ENCODE data around the gene ACTL9.

The ACTL9 gene

DNA sequence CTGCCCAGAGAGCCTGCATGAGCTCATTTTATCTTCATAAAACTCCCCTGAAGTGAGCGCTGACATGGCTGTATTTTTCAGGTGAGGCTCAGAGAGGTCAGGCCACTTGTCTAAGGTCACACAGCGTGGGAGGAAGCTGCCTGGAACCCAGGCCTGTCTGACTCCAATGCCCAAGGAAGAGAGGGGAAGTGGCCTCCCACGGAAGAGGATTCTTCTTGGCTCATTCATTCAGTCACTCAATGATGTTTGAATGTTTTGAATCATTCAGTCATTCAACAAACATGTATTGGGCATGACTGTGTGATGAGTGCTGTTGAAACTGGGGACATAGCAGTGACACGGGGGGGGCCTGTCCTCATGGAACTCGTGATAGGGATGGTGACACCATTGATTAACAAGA, 12.0 kb downstream of the ACTL9 start:
- no peak for DNase-seq (ENCODE audit: low read depth, low spot score)

DNA sequence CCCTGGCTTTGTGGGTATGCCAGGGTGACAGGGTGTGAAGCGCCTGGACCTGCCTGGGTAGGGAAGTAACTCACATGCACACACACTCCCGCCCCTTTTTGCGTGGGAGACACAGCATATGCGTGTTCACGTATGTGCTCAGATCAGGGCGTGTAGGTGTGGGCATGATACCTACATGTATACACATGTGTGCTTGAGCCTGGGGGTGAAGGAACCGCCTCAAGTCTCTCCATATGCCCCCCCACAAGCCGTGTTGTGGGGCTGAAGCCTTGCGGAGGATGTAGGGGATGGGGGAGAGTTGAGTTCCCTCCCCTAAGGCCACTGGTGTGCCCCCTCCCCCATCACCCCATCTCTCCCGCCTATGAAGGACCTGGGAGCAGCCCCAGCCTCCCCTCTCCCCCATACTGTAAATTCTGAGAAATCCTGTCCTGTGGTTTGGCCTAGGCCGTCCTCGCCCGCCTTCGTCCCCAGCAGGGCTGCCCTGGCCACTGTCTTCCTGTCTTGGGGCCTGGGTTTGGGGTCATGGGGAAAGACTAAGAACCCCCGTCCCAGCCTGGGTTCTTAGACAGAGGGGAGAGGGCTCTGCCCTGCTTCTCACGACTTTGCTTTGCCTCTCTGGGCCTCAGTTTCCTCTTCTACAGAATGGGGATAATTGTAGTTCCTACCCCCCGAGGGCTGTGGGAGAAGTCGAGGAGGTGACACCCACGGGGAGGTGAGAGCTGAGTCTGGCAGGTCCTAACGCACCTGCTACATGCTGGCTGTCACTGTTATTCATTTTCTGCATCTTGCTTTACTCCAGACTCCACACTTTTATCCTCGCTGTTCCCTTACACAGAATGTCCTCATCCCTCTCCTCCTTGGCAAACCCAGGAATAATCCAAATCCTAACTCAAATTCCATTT, 14.3 kb downstream of the ACTL9 start:
- no peak for DNase-seq (ENCODE audit: low read depth, low spot score)

DNA sequence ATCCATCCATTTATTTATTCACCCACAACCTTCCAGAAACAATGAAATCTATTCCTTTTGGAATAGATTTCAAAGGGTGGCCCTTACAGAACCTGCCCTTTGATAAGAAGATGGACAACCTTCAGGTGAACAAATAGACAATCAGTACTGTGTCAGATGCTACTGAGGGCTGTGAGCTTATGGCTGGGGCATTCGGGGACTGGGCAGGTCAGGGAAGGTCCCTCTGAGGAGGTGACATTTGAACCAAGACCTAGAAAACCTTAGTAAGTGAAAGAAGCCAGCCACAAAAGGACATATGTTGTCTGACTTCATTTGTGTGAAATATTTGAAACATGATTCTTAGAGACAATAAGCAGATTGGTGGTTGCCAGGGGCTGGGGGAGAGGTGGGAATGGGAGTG, 15.7 kb downstream of the ACTL9 start:
- DNase-seq (ENCODE audit: low read depth, low spot score) = no peak

DNA sequence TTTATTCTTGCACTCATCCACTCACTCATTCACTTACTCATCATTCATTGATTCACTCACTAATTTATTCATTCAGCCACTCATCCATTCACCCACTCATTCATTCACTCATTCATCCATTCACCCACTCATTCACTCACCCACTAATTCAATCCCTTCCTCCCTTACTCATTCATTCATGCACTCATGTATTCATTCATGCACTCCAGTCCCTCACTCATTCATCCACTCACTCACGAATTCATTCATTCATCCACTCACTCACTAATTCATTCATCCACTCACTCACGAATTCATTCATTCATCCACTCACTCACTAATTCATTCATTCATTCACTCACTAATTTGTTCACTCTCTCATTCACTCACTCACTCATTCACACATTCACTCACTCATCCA, 16.1 kb downstream of the ACTL9 start:
- no peak for DNase-seq (ENCODE audit: low read depth, low spot score)

DNA sequence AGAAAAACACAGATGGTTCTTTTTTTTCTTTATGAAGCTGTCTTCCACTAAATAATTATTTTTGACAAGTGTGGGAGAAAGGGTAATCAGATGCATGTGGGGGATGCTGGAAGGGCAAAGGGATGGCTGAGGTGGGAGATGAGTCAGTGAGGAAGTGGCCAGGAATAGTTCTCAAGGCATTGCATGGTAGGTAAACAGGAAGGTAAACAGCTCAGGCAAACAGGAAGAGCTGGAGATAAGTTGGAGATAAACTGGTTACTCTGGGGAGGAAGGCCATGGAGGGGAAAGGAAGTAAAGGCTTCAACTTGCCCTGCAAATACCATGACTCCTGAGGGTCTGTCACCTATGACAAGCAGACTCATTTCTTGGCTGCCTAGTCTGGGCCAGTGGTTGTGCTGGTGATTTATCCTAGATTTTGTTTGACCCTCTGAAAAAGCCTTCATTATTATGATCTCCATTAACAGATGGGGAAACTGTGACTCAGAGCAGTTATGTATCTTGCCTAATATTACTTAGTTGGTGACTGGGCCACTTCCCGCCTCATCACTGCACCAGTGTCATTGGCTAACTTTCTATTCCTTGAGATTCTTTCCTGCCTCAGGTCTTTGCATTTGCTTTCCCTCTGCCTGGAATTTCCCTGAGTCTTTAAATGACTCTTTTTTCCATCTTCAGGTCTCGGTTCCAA, 17.1 kb downstream of the ACTL9 start:
- DNase-seq (ENCODE audit: low read depth, low spot score) = no peak

DNA sequence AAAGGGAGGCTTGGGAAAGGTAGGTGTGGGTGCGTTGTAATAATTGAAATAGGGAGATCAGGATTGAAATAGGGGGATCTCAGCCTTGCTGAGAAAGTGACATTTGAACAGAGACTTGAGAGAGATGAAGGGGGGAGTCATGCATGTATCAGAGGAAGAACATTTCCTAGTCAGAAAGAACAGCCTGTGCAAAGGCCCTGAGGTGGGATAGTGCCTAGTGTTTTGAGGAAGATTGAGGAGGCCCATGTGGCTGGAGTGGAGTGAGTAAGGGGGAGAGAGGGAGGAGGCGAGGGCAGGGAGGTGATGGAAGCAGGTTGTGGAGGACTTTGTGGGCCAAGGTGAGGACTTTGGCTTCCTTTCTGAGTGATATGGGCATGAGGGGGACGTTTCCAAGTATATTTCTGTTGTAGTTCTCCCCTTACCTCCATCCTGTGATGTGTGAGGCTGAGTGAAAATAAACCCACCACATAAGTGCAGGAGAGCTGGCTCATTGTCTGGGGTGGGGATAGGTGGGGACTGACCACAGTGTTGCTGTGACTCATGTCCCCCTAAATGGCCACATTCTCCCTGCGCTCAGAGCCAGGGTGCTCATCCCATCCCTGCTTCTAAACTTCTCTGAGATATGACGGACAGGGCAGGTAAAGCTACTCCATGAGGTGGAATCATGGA, 17.8 kb downstream of the ACTL9 start:
- DNase-seq (ENCODE audit: low read depth, low spot score) = no peak

DNA sequence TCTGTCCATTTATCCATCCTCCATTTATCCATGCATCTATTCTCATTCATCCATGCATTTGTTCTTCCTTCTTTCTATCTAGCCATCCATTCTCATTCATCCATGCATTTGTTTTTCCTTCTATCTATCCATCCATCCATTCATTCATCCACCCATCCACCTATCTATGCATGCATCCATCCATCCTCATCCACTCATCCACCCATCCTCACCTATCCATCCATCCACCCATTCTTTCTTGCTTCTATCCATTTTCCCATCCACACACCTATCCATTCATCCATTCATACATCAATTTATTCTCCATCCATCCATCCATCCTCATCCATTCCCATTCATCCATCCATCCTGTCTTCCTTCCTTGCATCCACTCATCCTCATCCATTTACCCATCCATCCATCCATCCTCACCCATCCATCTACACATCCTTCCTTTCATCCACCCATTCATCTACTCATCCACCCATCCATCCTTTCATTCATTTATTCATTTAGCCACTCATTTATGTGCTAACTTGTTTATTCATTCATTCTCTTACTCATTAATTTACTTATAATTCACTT, 20.3 kb downstream of the ACTL9 start:
- DNase-seq (ENCODE audit: low read depth, low spot score) = no peak

DNA sequence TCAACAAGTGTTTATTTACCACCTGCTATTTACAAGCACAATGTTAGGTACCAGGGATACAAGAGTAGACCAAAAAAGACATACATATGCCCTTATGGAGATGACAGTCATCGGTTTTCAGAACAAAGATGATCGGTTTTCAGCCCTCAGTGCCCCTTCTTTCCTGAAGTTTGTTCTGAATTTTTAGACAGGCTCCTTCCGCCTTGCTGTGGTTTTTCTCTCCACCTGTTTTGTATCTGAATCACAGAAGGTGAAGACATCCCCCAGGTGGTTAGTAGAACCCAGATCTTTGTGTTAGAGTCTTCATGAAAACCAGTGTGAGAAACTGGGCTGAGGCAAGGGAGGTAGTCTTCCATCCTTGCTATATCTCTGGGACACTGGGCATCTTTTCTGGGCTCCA, 23.5 kb downstream of the ACTL9 start:
- no peak for DNase-seq (ENCODE audit: low read depth, low spot score)

DNA sequence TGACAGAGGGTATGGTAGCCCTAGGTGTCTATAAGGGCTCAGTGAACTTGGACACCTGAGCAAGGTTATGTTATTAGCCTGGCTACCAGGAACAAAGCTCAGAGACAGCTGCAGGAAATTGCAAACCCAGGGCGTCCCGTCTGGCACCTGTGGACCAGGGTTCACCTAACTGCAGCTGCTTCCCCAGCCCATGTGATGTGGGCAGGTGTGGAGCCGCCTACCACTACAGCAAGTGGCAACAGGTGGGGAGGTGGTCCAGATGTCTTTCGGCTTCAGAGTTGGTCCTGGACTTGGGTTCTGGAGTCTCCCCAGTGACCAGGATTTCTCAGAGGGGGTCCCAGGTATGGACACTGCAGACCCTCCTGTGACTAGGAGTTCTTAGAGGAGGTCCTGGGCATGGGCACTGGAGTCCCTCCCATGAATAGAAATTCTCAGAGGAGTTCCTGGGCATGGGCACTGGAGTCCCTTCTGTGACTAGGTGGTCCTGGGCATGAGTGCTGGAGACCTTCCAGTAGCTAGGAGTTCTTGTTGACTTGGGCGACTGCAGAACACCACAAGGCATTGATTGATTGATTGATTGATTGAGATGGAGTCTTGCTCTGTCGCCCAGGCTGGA, 25.2 kb downstream of the ACTL9 start:
- no peak for DNase-seq (ENCODE audit: low read depth, low spot score)

DNA sequence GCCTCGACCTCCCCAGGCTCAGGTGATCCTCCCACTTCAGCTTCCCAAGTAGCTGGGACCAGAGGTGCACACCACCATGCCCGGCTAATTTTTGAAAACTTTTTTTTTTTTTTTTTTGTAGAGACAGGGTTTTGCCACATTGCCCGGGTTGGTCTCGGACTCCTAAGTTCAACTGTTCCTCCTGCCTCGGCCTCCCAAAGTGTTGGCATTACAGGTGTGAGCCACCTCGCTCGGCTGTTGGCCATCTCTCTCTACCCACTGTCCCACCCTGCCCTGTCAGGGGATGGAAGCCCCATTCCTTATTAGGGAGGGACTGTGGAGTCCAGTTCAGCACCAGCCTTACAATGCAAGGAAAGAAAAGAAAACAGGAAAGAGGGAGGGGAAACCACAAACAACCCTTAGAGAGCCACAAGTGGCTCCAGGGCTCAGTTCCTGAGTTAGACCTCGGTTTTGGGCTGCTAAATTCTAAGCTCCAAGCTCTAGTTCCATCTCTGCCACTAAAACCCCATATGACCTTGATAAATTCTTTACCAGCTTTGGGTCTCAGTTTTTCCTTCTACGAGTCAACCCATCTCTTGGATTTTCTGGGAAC, 31.7 kb downstream of the ACTL9 start:
- DNase-seq (ENCODE audit: low read depth, low spot score) = no peak

DNA sequence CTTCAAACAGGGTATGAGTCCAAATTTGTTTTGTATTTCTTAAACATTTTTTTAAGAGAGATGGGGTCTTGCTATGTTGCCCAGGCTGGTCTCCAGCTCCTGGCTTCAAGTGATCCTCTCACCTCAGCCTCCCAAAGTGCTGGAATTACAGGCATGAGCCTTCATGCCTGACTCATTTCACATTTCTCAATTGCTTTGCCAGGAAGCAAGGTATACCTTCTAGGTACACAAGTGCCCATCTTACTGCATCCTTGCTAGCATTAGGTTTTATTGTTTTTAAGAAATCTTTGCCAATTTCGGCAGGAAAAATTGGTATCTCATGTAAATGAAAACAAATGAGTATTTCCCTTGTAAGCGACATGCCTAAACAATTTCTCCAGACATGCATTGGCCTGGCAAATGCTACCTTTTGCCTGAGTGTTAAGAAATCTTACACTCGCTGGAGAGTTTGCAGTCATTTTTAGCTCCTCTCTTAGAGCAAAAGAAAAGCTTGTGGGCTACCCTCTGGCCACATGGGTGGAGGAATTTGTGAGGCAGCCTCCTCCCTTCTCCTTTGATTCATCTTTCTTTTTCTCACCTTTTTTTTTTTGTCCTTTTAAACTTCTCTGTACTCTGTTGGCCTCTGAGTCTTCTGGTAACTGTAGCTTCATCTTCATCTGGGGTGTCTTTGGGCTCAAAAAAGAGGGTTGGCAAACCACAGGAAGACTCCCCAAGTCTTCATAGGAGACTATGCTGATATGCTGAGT, 33.0 kb downstream of the ACTL9 start:
- no peak for DNase-seq (ENCODE audit: low read depth, low spot score)

DNA sequence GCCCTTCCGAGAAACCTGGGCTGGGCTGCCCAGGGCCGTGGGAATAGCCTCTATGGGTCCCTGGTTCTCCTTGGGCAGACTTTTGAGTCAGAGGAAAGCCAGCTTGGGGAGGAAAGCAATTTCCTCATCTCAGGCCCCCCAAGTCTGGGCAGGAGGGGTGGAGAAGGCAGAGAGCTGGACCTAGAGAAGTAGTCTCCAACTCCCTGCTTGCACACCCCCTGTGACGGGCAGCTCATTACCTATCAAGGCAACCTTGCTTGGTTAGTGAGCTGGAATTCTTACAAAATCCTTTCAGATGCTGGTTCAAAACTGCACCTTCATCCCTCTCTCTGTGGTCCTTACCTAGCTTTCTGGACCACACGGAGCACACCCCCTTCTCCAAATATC, 33.9 kb downstream of the ACTL9 start:
- no peak for DNase-seq (ENCODE audit: low read depth, low spot score)

DNA sequence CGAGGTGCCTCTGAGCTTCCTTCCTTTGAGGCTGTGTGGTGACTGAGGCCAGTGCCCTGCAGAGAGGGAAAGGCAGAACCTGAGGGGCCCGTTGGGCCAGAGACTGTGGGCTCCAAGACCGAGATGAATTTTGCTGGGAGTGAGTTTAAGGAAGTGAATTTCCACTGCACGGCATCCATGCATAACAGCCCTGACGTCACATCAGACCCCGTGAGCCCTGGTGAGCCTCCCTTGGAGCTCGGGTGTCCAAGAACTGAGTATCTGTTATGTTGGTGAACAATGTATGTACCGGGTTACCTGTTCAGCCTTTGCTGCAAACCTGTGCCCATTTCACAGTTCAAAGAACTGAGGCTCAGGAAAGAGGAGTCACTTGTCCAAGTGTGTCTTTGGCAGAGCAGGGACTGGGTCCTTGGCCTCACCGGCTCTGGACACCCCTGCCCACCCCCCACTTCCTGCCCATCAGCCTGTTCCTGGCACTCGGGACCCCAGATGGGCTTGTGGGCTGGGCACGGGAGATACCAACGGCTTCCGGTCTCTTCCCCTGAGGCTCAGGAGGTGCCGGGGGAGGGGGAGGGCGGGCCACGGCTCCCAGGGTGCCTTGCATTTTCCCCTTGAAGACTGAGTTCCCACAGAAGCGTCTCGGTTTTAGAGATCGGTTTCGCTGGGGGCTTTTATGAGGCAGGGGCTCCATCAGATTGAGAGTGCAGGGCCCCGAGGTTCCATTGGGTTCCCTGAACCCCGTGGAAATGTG, 34.5 kb downstream of the ACTL9 start:
- DNase-seq (ENCODE audit: low read depth, low spot score) = no peak

DNA sequence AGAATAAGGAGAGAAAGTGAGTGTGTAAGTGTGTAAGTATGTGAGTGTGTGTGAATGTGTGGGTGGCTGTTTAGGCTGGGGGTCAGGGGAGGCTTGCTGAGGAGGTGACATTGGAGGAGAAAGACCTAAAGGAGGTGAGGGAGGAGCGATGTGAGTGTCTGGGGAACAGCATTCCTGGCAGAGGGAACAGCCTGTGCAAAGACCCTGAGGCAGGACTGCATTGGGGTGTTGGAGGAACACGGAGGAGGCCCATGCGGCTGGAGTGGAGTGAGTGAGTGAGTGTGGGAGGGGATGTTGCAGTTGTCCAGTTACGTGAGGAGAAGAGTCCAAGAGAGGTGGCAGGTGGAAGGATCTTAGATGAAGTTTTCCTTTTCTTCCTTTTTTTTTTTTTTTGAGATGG, 36.3 kb downstream of the ACTL9 start:
- no peak for DNase-seq (ENCODE audit: low read depth, low spot score)

DNA sequence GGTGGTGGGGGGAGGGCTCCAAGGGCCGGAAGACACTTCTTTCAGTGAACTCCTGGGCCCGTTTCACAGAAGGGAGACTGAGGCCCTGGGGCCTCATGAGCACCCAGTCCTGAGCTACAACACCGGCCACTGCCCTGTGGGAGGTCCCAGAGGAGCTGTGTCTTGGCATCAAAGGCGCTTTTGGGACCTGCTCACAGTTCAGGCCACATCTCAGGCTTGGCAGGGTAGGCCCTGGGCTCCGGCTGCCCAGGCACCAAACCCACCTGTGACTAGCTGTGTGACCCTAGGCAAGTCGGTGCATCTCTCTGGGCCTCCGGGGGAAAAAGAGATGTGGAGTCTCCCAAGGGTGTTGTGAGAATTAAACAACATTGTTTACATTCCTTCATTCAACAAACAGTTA, 38.7 kb downstream of the ACTL9 start:
- no peak for DNase-seq (ENCODE audit: low read depth, low spot score)

DNA sequence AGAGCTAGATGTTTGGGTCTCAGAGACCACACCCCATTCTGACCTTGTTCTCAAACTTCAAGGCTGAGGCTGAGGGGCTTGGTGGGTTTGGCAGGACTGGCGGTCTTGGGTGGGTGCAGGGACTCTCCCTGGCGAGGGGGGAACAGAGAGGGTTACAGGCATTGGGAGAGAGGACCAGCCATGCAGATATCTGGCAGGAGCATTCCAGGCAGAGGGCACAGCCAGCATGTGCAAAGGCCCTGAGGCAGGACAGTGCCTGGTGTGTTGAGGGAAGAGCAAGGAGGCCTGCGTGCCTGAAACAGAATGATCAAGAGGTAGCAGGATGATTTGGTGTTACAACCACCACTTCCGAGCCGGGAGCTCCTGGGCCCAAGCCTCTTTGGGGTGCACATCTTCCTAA, 40.7 kb downstream of the ACTL9 start:
- DNase-seq (ENCODE audit: low read depth, low spot score) = no peak

DNA sequence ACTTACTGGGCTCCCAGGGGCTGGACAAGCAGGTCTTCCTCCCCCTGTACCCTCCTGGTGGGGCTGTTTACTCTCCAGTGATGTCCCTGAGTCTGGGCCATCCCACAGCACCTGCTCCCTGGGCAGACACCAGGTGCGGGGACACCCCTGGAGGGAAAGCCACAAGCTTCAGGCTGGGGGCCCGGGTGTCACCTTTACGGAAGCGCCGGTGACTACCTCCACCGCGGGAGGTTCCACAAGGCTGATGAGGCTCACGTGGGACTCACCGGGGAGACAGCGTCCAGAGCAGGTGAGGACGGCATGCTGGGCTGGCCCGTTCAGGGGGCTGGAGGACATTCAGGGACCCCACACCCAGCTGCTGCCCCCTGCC, 43.3 kb downstream of the ACTL9 start:
- no peak for DNase-seq (ENCODE audit: low read depth, low spot score)

DNA sequence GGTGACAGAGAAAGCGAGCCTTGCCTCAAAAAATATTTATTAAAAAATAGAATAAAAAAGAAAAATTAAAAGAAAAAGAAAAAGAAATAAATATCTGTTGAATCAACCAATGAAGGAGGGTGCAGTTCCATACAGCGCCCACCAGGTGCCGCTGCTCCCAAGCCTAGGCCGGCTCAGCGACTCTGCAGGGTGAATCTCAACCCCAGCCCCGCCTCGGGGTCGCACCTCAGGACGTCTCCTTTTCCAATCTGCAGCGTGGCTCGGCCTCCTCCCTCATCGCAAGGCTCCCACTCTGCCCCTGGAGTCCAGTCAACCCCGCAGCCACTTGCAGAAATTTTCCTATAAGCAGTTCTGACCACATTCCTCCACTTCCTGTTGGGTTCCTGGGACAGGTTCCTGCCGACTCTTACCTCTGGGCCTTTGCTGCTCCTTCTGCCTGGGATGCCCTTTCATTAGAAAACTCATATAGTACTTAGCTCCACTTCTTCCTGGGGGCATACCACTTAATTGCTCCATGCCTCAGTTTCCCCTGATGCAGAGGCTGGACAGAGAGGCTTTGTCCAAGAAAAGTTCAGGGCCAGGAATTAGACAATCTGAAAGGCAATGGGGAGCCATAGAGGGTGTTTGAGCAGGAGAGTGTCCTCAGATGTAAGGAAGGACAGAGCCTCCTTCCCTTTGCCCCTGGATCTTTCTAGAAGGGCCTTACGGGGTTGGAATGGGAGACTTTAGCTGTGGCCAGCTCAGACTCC, 43.8 kb downstream of the ACTL9 start:
- no peak for DNase-seq (ENCODE audit: low read depth, low spot score)

DNA sequence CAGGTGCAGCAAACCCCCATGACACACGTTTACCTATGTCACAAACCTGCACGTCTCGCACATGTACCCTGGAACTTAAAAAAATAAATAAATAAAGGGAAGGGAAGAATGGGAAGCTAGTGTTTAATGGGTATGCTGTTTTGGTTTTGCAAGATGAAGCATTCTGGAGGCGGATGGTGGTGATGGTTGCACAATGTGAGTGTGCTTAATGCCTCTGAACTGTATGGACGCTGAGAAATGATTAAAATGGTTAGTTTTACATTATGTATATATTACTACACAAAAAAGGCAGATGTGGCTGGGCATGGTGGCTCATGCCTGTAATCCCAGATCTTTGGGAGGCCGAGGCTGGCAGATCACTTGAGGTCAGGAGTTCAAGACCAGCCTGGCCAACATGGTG, 50.4 kb downstream of the ACTL9 start:
- no peak for DNase-seq (ENCODE audit: low read depth, low spot score)
